Omental fat pad (tissue), 4 donors: ENCODE data around the gene RGS6. TPM values are rescaled to one million over a fixed set of nuclear protein-coding genes. Genes with fewer than 3 reads are reported as not detected.

Experiments used
- ATAC-seq: fragments of 150-250 bp; one replicate; pipeline ENCODE4 v1.9.1; 2016; ENCODE audit warnings: mild to moderate bottlenecking, moderate library complexity; ENCODE audit not compliant: low FRiP score
- DNase-seq: peaks from one replicate; pipeline ENCODE4 v3.0.0-alpha.2; 2019; ENCODE audit warnings: low spot score
- total RNA-seq, 4 donors: library from RNA; depleted of rRNA; stranded (reverse); fragments of >200 nt; gene quantifications; one replicate each; pipeline ENCODE4 v1.1.0, GENCODE V29; 2016
- TF ChIP-seq, protein P1 (sequence below), 3 donors: fragments of 450-650 bp; IDR thresholded peaks; one replicate each; pipeline ENCODE4 v1.5.1; 2016 to 2017; ENCODE audit warnings: antibody characterized with exemption in 3 of 3, mild to moderate bottlenecking in 3 of 3, moderate library complexity in 2 of 3

RGS6 gene
- total RNA-seq, 4 donors from 2014 or later, result 5.2 to 27.3 (median 6.9) TPM

DNA sequence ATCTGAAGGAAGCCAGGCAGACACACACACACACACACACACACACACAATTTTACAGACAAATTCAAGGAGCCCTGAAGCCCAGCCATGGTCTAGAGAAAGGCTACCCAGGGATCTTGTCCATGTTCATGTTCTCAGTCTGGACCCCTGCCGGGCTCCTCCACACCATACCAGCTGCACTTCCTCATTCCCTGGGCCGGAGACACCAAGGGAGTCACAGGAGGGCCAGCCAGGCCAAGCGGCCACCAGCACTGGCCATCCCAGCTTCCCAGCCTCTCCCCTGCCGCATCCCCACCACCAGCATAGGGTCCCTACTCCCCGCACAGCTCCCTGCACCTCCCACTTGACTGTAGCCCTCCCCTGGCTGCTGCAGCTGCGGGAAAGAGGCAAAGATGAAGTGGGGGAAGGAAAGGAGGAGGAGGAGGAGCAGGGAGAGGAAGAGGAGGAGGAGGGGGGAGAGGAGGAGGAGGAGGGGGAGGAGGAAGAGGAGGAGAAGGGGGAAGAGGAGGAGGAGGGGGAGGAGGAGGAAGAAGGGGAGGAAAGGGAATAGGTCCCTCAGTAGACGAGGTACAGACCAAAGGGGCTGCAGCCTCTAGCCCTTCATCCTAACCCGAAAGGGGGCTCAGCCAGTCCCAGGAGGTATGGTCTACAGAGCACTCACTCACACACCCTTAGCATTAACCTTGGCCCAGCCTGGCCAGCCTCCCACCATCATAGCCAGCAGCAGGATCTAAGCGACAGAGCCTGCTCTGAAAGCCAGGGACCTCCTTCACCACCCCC is 668.5 kb downstream of the RGS6 start:
- TF ChIP-seq, protein P1, sequence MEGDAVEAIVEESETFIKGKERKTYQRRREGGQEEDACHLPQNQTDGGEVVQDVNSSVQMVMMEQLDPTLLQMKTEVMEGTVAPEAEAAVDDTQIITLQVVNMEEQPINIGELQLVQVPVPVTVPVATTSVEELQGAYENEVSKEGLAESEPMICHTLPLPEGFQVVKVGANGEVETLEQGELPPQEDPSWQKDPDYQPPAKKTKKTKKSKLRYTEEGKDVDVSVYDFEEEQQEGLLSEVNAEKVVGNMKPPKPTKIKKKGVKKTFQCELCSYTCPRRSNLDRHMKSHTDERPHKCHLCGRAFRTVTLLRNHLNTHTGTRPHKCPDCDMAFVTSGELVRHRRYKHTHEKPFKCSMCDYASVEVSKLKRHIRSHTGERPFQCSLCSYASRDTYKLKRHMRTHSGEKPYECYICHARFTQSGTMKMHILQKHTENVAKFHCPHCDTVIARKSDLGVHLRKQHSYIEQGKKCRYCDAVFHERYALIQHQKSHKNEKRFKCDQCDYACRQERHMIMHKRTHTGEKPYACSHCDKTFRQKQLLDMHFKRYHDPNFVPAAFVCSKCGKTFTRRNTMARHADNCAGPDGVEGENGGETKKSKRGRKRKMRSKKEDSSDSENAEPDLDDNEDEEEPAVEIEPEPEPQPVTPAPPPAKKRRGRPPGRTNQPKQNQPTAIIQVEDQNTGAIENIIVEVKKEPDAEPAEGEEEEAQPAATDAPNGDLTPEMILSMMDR (IDR thresholded peaks at IDR 0.05), result no peak
- no peak for ATAC-seq
- no peak for DNase-seq

DNA sequence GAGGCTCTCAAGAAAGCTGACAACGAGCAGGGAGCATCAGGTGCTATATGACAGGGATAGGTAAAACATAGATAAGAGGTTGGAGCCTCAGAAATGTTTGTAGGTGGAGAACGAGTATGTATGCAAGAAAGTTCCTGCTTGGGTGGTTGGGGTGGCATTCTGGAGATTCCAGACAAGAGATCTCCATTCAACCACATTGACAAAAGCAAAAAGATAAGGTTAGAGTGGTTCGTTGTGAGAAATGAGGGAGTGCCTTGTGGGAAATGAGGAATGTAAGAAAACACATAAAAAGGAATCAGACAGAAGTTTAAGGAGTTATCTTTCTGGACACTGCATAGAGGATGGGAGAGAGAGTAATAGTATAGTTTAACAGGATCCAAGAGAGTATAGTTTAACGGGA is 671.4 kb downstream of the RGS6 start:
- TF ChIP-seq, protein P1 (IDR thresholded peaks at IDR 0.05), result no peak
- ATAC-seq (no peak), DNase-seq (no peak)

DNA sequence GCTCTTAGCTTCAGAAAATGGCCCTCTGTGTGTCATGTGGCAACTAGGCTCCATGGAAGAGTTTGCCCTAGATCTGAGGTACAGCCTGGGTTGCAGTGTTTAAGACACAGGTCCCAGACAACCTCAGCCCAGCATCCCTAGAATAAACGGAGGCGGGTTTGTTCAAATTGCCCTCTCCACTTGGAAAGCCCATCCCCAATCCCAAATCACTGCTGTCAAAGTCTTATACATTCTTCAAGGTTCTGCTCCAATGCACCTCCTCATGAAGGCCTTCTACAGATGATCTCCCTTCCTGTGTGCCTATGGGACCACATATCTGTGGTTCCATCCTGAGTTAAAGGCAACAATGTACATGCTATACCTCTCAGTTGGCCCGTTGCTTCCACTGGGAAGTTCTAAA is 671.9 kb downstream of the RGS6 start:
- DNase-seq, result no peak
- no peak for ATAC-seq
- TF ChIP-seq, protein P1 (IDR thresholded peaks at IDR 0.05), result no peak

DNA sequence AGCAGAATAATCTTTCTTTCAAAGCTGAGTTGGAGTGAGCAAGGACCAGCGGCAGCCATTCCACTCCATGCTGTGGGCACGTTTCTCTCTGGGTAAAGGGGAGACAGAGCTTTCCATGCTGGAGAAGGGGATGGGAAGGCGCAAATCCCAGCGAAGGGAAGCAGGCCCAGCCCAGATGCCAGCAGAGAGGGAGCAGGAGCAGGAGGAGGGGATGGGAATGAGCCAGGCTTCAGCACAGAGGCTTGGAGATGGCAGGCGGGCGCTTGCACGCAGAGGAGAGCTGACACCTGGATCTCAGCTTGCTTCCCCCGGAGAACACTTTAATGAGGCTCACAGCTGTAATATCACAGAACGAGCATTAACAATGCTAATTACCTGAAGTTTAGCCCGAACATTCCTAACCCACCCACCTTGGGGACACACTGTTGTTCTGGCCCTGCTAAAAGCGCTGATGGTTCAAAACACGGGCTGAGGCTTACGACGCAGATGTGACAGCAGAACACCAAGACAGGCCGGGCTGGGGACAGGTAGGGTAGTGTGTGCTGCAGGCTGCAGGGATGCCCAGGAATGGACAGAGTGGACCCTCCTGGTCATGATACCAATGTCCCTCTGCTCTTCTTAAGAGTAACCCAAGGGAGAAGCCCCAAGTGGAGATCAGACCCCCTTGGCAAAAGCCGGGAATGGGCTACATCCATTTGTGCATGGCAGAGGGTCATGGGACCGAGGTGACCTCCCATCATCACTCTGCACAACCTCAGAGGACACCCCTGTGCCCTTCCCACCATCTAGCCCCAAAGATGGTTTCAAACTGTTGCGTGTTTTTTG is 673.1 kb downstream of the RGS6 start:
- no peak for DNase-seq
- TF ChIP-seq, protein P1 (IDR thresholded peaks at IDR 0.05), result no peak
- ATAC-seq, result no peak

DNA sequence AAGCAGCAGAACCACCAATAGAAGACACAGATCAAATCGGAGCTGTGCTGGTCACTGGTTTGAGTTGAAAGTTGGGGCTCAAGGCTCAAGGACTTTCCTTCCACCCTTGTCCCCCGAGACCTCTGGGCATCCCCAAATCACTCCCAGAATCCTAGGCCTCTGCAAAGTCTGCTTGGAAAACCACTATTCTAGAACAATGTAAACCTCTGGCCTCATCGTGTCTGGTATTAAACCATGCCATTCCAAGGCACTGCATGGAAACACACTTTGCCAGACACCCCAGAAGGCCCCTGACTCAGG is 673.6 kb downstream of the RGS6 start:
- DNase-seq (no peak), ATAC-seq (no peak)
- TF ChIP-seq, protein P1 (IDR thresholded peaks at IDR 0.05), result no peak

DNA sequence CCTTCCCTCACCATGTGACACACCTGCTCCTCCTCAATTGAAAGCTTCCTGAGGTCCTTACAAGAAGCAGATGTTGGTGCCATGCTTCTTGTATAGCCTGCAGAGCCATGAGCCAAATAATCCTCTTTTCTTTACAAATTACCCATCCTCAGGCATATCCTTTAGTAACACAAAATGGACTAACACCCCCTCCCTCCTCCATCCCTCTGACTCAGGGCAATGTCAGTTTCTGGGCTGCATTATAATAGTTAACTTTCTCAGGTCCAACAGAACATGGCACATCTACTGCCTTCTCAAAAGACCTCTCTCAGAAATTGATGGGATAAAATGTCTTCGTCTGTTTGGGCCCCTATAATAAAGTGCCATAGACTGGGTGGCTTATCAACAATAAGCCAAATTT is 674.6 kb downstream of the RGS6 start:
- ATAC-seq, result no peak
- DNase-seq, result no peak
- TF ChIP-seq, protein P1 (IDR thresholded peaks at IDR 0.05), result no peak
